GM12873 (cell line): ENCODE results near the gene HACD1.

Experiments
- CTCF ChIP-seq: IDR thresholded peaks from 2 replicates; pipeline ENCODE4 v1.5.1; 2012; ENCODE audit warnings: low read depth, mild to moderate bottlenecking, moderate library complexity, low read length, control low read depth; ENCODE audit not compliant: insufficient read depth; ENCODE audit errors: missing control alignments

The HACD1 gene

DNA sequence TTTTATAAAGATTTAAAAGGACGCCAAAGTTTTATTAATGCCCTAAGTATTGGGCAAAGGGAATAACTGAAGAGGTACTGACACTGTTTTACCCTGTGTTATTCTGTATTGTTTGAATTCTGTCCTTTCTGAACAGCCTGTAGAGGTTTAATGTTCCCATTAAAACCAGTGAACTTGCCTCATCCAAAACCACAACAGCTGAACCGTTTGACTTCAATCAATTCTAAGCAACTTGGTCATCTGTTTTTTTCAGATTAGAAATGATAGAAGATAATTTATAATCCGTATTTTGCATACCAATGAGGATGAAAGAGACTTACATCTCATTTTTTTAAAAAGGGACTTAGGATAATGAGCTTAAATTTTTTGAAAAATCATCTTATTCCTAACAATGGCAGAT is 40.4 kb downstream of the HACD1 start:
- no peak for TF ChIP-seq CTCF

GRCh38 chr10:17564911-17565310 is 52.3 kb downstream of the HACD1 start:
- no peak for TF ChIP-seq CTCF

- no peak for TF ChIP-seq CTCF
These were observed 53.7 kb downstream of the HACD1 start for GRCh38 chr10:17563452-17563851.

DNA sequence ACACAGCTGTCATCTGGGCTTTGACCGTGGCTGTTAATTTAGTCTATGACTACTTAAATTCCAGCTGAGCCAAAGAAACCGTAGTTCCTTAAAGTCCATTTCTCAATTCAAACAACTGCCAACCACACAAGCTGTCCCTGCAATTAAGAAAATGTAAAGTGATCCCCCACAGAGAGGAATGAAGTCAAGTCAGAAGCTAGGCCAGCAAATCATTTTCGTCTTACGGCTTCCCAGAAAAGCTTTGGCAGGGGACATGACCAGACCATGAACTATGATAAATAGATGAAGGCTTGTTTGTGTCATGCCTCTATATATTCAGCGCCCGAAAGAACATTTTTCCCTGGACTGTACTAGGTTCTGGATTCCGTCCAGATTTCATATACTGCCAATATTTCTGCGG is 54.6 kb downstream of the HACD1 start:
- TF ChIP-seq CTCF: no peak

DNA sequence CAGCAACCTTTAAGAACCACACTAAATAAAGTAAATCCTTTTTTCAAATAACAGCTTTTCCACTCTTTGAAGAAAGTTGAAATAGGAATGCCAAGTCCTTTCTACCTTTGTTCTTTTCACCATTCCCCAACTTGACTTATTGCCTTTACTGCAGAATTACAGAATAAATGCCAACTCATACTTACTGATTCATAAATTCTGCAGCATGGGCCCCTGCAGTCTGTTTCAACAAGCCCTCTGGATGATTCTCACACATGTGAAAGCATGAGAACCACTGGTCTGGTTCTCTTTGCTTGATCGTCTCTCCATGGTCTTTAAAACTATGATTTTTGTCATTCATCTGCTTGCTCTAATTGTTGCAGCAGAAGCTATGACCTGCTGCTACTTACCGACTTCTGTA is 56.1 kb downstream of the HACD1 start:
- no peak for TF ChIP-seq CTCF

DNA sequence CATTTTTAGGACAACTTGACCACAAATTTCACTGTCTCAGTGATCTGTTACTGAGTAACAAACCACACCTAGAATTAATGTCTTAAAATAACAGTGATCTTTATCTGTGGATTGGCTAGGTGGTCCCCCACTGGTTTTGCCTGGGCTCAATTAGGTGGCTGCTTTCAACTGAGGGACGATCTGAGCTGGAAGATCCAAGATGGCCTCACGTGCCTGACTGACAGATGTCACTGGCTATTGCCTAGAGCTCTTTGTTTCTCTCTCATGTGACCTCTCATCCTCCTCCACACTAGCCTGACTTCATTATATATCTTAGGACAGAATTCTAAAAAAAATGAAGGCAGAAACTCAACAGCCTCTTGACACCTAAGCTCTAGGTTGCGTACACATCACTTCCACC is 59.7 kb downstream of the HACD1 start:
- no peak for TF ChIP-seq CTCF

DNA sequence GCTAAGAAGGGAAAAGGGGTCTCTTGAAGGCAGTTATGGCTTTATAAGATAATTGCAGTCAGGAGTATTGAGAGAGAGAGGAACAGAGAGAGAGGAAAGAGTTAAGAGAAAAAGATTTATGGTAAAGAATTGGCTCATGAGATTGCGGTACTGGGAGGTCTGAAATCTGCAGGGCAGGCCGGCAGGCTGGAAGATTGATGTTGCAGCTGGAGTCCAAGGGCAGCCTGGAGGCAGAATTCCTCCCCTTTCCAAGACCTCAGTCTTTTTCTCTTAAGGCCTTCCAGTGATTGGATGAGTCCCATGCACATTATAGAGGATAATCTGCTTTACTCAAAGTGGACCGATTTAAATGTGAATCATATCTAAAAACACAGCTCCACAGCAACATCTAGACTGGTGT is 68.4 kb downstream of the HACD1 start:
- no peak for TF ChIP-seq CTCF

DNA sequence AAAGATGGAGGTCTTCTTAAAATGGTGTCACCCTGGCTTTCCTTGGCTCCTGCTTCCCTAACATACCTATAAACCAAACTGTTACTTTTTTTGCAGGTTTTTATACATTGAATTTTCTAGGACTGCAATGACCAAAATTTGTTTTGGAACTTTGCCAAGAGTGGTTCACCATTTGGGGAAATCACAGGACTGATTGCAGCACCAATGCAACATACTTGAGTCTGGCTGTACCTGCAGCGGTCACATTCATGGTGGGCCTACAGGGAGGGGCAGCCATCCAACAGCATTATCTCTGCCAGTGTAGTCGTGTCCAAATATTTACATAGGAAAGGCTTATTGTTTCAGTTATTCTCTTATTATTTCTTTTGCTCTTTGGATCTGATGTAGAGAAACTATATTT is 69.0 kb downstream of the HACD1 start:
- TF ChIP-seq CTCF: no peak
